NCI-H2081 treated with DMSO at 0.1 percent for 48 hours (cell line): ENCODE results near the gene TNPO3.
"Not testable (repeated sequence)": the region's sequence is repeated elsewhere in the genome, so short reads cannot be mapped to it uniquely, and the experiment has no call there.

Experiments
- DNase-seq: peaks from one replicate; lab custom pipeline; 2025; lab: John Stamatoyannopoulos, UW

The TNPO3 gene

GRCh38 chr7:128961030-128961659 lies 93.8 kb downstream of the TNPO3 start:
- no peak for DNase-seq

- no peak for DNase-seq
Observed at GRCh38 chr7:128959296-128959695, 95.6 kb downstream of the TNPO3 start.

DNA sequence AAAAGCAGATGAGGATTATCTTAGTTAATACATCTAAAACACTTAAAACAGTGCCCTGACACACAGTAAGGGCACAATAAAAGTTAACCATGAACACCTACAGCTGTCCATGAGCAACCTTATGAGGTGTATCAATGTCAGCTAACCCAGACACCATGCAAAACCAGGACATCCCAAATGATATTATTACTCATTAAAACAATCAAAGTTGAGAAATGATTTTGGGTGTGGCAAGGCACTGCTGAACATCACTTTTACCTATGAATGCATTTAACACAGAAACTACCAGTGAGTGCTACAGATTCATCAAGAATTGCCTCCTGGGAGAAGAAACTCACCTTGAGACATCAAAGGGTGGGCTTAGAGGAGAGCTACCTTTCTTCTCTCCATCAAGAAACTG lies 98.9 kb downstream of the TNPO3 start:
- DNase-seq: no peak

DNA sequence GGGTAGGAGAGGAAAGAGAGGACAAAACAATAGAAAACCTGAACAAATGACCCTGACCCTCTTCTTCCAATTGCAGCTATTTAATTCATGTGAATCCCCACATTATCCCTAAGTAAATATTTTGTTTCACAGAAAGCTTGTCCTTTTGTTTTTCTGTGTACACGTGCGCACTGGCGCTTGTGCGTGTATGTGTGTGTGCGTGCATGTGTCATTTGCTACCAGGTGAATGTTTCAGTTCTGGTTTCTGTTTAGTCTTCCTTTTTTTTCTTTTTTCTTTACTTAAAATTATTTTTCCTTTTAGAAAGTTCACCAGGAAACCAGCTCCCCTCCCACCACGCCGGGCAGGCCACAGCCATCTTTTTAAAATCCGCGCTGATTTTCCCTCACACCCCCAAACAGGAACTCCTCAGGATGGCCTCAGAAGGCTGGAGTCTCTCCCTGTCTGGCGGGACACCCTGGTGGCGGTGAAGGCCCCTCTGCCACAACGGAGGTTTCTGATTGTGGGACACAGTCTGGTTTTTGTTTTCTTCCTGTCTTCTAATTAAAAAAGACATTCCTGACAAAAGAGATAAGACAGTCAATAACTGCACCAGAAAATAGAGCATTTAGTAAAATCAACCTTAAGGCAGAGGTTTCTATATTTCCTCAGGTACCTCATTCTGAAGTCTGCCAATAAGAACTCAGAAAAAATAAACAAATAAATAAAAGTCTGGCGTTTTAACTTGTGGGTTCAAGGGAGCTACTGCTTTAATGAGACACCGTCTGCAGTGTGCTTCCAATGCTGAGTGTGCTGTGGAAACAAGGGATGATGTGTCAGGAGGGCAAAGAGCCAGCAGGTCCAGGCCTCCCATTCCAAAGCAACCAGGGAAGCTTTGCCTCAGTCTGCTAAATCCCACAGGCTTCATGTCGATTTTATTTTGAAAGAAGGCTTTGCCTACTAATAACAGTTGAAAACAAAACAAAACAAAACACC lies 99.8 kb downstream of the TNPO3 start:
- DNase-seq: no peak

DNA sequence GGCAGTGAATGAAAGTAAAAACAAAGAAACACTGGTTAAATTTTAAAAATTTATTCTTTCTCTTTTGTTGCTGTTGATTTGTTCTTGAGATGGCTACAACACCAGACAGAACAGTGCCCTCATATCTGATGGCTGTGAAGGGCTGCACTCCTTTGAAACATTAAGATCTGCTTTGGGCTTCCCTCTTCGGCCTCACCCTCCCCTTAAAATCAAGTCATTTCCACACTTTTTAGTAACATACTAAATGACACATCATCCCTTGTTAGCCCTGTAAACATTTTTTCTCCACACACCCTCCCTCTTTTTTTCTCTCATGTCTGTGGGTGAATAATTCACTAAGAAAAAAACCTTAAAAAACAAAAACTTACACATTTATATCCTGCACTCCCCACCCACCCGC lies 100.8 kb downstream of the TNPO3 start:
- DNase-seq: no peak

GRCh38 chr7:128951296-128951695 lies 103.6 kb downstream of the TNPO3 start:
- DNase-seq: no peak

- DNase-seq: no peak
Observed at GRCh38 chr7:128948976-128949760, 105.7 kb downstream of the TNPO3 start.

GRCh38 chr7:128948312-128948973 lies 106.5 kb downstream of the TNPO3 start:
- no peak for DNase-seq

GRCh38 chr7:128947854-128948253 lies 107.1 kb downstream of the TNPO3 start:
- DNase-seq: no peak

DNA sequence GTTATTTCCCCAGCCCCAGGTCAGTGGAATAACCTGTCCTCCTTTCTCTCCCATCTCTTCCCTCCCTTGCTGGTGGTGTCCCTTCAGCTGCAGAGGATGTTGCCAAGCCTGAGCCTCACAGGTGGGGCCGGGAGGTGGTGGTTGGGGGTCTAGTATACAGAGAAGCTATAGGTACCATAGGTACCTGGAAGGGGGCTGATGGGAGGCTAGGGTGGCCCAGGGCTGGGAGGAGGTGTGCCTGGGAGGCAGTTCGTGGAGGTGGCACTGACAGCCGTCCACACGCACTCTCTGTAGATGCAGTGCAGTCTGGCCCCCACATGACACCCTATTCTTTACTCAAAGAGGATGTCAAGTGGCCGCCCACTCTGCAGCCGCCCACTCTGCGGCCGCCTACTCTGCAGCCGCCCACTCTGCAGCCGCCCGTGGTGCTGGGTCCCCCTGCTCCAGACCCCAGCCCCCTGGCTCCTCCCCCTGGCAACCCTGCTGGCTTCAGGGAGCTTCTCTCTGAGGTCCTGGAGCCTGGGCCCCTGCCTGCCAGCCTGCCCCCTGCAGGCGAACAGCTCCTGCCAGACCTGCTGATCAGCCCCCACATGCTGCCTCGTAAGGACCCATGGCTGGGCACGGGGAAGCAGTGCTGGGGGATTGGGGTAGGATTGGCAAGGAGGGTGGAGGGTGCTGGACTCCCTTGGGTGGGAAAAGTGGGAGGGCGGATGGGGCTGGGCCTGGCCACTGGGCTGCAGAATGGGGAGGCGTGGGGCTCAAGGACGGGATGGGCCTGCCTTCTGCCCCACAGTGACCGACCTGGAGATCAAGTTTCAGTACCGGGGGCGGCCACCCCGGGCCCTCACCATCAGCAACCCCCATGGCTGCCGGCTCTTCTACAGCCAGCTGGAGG lies 107.7 kb downstream of the TNPO3 start:
- no peak for DNase-seq

DNA sequence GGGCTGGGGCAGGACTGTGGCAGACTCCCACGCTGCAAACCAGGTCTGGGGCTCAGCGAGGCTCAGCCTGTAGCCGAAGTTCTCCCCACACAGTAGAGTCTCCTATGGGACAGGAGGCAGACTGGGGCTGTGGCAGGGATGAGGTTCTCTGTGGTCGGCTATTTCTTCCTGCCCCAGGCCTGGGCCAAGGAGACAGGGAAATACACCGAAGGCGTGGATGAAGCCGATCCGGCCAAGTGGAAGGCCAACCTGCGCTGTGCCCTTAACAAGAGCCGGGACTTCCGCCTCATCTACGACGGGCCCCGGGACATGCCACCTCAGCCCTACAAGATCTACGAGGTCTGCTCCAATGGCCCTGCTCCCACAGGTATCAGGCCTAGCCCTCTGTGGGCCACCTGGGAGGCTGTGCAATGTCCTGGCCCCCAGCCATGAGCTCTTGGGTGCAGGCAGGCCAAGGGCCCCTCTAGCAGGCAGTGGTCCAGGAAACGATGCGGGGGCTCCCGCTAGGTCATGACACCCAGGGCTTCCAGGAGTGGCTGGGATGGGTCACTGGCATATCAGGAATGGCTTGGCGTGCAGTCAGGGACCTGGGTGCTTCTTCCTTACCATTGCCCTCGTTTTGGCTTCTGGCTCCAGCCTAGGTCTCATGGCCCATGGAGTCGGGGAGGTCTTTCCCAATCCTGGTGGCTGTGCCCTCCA lies 109.1 kb downstream of the TNPO3 start:
- no peak for DNase-seq

DNA sequence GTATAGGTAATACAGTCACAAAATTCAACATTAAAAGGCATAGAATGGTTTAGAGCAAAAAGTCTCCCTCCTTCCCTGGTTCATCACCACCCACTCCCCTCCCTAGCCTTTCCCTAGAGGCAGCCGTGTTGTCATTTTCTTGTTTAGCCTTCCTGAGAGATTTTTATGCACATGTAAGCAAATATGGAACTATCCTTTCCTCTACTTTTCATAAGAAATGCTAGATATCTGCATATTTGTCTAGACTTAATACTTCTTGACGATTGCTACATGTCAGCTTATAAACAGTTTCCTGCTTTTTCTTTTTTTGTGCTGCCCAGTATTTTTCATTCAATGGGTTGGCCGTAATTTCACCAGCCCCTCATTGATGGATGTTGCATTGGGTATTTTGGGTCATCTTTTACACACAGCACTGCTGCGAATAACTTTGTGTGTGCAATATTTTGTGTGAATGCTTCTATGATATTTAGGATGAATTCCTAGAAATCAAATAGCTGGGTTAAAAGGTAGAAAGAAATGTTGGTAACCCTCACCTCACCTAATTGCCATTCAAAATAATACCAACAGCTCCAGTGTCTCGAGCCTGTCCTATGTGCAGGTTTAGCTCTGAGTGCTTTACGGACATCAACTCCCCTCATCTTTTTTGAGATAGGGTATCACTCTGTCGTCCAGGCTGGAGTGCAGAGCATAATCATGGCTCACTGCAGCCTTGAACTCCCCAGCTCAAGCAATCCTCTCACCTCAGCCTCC lies 110.2 kb downstream of the TNPO3 start:
- no peak for DNase-seq

- not testable (repeated sequence) for DNase-seq
Observed at GRCh38 chr7:128943251-128943650, 111.7 kb downstream of the TNPO3 start.

- DNase-seq: no peak
Observed at GRCh38 chr7:128941946-128942526, 112.9 kb downstream of the TNPO3 start.

DNA sequence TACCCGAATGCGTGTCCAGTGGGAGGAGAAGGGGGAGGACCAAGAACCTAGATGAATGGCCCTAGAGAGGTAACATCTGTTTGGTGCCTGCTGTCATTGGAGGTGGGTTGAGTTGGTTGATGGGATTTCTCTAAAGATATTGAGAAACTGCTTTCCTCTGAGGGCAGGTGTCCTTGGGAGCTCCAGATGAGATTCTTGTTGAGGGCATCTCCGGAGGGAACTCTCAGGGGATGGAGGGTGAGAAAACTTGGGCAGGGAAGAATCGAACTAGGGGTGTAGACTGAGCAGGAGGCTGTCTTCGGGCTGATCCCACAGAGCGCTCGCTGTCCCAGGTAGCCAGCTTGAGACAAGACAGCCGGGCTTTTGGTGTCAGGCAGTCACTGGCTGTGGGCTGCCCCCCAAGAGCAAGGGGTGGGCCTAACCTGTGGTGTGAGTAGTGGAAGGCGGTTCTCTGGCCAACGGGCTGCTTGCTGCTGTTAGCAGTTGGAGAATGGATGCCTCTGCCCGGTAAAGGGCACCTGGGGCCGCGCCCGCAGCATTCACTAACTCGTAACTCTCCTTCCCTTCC lies 113.5 kb downstream of the TNPO3 start:
- no peak for DNase-seq

GRCh38 chr7:128940494-128941322 lies 114.2 kb downstream of the TNPO3 start:
- no peak for DNase-seq

DNA sequence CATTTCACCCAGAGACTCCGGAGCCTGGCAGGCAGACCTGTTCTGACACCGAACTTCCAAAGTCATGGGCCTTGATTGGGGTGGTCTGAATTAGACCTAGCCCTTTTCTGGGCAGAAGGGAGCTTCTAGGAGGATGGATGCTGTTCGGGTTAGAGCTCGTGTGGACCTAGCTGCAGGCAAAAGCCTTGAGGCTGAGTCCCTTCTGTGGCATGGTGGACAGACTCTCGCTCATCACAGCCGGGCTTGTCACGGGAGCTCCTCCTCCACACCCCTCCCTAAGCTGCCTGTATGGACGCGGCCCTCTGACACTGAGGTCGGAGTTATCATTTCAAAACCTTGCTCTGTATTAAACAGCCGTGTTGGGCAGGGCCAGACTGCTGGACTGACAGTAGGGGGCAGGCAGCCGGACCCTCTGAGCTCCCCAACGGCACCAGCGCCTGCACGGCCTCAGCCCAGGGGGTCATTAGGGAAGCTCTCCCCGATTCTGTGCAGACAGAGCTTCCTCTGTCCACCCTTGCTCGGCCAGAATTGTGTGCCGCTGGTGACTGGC lies 115.0 kb downstream of the TNPO3 start:
- no peak for DNase-seq
